NCI-H2081 treated with DMSO at 0.1 percent for 48 hours (cell line): ENCODE data around the gene UBE2E1.
"Not testable (repeated sequence)": the region's sequence is repeated elsewhere in the genome, so short reads cannot be mapped to it uniquely, and the experiment has no call there.

Experiments
- DNase-seq: peaks from one replicate; lab custom pipeline; 2025; lab: John Stamatoyannopoulos, UW

UBE2E1 gene

DNA sequence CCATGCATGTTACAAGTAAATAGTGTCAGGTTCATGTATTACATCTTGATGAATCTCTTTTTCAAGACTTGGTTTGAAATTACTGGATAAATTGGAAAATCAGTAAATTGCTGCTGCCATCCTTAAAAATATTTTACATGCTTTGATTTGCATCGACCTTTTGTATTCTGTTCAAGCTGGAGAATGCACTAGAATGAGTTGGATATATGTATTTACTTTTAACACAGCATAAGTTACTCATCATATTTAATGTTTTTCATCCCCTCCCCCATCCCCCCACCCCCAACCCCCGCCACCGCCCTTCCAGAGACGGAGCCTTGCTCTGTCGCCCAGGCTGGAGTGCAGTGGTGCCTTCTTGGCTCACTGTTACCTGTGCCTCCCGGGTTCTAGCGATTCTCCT is 16.8 kb downstream of the UBE2E1 start:
- no peak for DNase-seq

- no peak for DNase-seq
Measured at GRCh38 chr3:23823620-23824019, 17.9 kb downstream of the UBE2E1 start.

DNA sequence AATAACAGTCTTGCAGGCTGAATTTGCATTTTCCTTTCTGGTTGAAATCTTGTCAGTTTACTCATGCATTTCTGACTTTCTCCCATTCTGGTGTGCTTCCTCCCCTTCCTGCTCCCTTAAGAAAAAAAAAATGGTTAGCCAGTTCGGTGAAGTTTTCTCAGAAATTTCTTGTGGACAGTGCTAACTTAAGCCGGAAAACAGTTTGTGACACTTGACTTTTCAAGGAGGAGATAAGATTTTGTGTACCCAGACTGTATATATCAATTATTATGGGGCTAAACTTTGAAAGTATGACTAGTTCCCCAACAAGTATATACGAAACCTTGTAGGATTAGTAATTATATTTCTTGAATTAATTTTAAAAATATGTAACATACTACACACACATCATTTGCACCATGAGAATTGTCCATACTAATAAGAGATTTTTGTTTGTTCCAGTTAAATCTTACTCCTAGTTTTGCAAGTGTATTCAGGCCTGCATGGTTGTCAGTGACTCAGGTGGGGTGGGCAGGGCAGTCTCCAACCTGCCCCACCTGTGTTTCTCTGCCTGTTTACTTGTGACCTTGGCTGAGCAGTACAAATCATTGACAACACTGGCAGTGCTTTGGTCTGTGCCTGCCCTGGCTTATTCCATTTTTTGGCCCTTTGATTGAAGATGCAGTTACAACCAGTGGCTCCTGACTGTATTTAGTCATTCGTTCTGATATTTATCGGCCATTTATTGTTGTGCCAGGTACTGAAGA is 19.1 kb downstream of the UBE2E1 start:
- no peak for DNase-seq

- no peak for DNase-seq
Measured at GRCh38 chr3:23825802-23826201, 20.0 kb downstream of the UBE2E1 start.

DNA sequence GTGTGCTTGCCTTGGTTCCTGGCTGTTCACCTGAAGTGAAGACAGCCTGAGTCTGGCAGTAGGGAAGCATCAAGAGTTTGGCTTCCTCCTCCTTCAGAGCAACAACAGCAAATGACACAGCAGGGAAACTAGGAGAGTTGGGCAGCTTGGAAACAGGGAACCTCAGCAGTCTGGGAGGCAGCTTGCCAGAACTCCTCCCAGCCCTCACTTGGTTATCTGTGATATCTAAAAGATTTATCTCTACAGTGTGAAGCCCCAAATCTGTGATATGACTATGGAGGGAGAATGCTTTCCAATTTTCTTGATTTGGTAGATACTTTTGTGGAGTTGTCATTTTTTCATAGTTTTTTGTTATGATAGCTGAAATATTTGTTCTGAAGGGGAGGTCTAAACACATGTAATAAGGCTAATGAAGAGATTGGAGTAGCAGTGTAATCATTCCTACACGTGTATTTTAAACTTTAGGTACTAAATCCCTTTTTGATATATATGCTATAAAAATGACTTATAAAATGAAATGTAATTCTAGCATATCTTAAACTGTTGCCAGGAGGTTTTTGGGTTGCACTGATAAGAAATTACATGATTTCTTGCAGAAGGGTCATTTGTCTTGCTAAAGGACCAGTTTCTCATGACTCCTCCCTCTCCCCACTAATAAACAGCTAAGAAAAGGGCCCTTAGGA is 20.8 kb downstream of the UBE2E1 start:
- DNase-seq = no peak

DNA sequence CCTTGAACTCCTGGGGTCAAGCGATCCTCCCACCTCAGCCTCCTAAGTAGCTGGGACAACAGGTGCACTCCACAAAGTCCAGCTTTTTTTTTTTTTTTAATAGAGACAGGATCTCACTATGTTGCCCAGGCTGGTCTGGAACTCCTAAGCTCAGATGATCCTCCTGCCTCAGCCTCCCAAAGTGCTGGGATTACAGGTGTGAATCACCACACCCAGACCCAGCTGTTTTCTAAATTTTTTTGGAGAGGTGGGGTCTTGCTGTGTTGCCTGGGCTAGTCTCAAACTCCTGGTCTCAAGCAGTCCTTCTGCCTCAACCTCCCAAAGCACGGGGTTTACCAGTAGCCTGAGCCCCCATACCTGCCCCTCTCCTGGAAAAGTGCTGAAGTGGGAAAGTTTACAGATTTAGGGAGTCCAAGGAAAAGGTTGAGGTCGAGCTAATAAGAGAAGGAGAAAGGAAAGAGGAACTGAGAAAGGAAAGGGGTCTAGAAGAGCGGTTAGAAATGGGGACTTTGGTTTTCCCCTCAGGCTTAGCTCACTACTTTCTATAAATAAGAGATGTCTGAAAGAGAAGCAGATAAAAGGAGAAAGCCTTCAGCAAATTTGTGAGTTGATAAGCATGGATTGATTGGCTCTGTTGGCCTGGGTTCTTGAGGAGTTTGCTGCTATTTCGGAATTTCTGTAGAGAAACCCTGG is 23.6 kb downstream of the UBE2E1 start:
- no peak for DNase-seq

GRCh38 chr3:23830869-23831484 is 25.2 kb downstream of the UBE2E1 start:
- no peak for DNase-seq

GRCh38 chr3:23831517-23832394 is 26.0 kb downstream of the UBE2E1 start:
- DNase-seq = no peak

GRCh38 chr3:23832523-23832922 is 26.8 kb downstream of the UBE2E1 start:
- DNase-seq = no peak

- no peak for DNase-seq
Measured at GRCh38 chr3:23834082-23834870, 28.5 kb downstream of the UBE2E1 start.

DNA sequence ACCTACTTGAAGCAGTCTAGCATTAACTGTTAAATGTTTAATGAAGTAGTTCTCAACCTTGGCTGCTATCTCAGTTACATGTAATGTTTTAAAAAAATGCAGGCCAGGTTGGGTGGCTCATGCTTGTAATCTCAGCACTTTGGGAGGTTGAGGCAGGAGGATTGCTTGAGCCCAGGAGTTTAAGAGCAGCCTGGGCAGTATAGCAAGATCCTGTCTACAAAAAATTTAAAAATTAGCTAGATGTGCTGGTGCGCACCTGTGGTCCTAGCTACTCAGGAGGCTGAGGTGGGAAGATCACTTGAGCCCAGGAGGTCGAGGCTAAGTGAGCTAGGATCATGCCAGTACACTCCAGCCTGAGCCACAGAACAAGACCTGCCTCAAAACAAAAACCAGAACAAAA is 29.3 kb downstream of the UBE2E1 start:
- DNase-seq = no peak

- DNase-seq = no peak
Measured at GRCh38 chr3:23835802-23836201, 30.0 kb downstream of the UBE2E1 start.

- DNase-seq = no peak
Measured at GRCh38 chr3:23836536-23837230, 30.9 kb downstream of the UBE2E1 start.

DNA sequence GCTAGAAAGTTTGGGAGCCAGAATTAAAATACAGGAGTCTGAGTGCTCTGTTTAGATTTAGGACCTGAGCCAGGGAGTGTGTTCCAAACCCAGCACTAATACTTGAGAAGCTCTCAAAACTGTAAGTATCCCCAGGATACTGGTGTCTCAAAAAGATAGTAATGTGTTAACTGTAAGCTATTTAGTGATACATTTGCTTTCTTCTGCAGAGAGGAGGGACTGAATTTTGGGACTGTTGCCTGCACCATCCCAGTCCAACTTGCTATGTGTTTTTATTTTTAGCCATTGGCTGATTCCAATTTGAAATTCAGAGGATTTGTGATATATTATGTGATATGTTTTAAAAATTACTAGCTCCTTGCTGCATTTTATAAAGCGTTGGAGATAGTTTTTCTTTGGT is 31.5 kb downstream of the UBE2E1 start:
- no peak for DNase-seq

- DNase-seq = no peak
Measured at GRCh38 chr3:23837691-23838090, 31.9 kb downstream of the UBE2E1 start.

DNA sequence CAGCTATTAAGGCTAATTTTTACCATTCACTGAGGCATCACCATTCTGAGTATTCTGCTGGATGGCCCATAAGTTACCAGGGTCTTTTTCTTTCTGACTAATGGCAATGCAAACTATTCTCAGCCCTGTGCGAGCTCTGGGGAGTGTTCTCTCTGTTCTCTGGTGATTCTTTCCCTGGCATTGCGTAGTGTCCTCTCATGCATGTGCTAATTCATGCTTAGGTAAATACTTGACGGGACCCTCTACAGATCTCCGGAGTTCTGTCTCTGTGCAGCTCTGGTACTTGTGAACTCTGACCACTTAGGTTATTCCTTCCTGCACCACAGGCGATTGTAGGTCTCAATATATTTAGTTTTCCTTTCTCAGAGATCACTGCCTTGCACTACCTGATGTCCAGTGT is 34.8 kb downstream of the UBE2E1 start:
- no peak for DNase-seq

DNA sequence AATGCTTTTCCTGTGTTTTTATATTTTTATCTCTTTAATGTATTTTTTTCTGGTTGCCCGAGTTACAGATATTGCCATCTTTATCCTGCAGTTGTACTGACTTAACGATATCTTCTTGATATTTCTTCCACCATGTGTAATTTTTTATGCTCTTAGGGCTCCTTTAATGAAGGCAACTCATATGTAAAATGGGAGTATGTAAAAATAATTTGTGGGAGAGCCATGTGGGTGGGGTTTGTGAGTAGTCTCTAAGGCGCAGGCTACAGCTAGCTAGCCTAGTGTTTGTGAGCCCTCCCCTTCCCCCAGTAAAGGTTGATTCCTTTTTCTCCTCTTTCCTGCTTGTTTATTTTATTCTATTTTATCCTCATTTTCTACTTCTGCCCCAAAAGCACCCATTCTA is 38.1 kb downstream of the UBE2E1 start:
- no peak for DNase-seq

DNA sequence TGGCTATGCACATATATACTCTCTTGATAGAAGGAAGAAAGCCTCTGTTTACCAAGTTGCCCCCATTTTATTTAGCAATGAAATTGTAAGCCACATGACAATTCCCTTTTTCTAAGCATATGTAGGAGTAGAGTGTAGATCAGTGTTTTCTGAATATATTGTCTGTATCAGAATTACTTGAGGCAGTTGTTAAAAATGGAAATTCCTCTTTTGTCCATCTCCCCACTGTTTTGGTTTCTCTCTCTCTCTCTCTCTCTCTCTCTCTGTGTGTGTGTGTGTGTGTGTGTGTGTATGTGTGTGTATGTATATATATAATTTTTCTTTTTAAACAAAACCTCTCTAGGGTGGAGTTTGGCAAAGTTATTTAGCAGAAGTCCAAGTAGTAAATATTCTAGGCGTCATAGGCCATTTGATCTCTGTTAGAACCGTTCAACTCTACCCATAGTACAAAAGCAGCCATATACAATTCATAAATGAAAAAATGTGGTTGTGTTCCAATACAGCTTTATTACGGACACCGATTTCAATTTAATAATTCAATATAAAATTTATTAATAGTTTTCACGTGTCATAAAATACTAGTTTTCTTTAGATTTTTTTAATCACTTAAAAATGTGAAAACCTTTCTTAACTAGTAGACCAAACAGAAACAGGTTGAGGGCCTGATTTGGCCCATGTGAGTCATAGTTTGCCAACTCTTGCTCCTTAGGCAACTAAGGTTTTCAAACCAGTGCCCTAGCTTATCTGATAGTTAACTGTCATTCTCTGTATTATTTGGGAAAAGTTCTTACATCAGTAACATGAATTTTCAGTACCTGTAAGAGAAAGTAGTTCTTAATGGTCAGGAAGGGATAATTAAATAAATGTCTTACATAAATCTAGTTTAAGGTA is 39.8 kb downstream of the UBE2E1 start:
- no peak for DNase-seq

GRCh38 chr3:23849462-23849861 is 43.7 kb downstream of the UBE2E1 start:
- DNase-seq = not testable (repeated sequence)
